ENCODE measurements around the gene AURKA.
"Not testable (repeated sequence)": the region's sequence is repeated elsewhere in the genome, so short reads cannot be mapped to it uniquely, and the experiment has no call there.

AURKA gene

GRCh38 chr20:56342783-56343182 is 49.2 kb downstream of the AURKA start:
- CTCF ChIA-PET = interaction anchor here (0.6 to 3.5 kb wide), 6 partner anchors 46 to 189 kb away, joined by 4 to 20 read pairs (median 5); no protein-coding TSS in a partner anchor
- POLR2A ChIA-PET (ENCODE audit: low non-redundant PET) = no interaction called here

GRCh38 chr20:56336709-56337108 is 55.3 kb downstream of the AURKA start:
- CTCF ChIA-PET; DNase-seq (ENCODE audit: low spot score); H3K27ac ChIP-seq; POLR2A ChIA-PET (ENCODE audit: low non-redundant PET): not testable (repeated sequence)

More at GRCh38 chr20:56342783-56343182, 49.2 kb downstream of the AURKA start:
- DNase-seq (ENCODE audit: low spot score) = no peak
- no peak overlapping the region for H3K27ac ChIP-seq
- no peak for TF ChIP-seq CTCF (conservative IDR thresholded peaks at IDR 0.05; ENCODE audit: low read depth)

DNA sequence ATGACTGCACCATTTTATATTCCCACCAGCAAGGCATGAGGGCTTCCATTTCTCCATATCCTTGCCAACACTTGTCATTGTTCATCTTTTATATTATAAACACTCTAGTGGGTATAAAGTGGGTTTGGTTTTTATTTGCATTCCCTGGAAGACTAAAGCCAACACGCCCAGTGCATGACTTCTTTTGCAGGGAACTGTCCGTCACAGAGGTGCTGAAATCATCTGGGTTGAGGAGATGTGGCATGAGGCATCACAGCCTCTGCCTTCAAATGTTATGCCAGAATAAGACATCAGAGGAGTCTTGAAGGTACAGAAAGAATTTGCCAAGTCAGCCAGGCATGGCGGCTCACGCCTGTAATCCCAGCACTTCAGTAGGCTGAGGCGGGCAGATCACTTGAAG is 63.2 kb downstream of the AURKA start:
- ChIA-PET POLR2A (ENCODE audit: low non-redundant PET) (no interaction called here), CTCF (no interaction called here)
- DNase-seq (ENCODE audit: low spot score) = peak; percentile 49
- H3K27ac ChIP-seq = no peak overlapping the region
- no peak for TF ChIP-seq CTCF (conservative IDR thresholded peaks at IDR 0.05; ENCODE audit: low read depth)

DNA sequence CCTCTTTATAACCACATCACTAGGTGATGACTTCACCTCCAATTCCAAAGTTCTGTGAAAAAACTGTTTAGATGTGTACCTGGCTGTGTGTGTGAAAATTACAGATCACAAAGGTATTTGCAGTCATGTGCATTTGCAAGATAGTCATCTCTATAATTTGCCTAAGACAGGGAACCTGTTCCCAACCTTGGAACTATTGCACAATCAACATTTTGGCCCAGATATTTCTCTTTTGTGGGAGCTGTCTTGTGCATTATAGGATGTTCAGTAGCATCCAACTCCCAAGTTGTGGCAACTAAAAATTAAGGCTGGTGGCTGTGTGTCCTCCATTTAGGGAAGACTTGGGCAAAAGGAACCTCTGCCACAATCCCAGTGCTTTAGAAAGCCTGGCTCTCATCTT is 67.2 kb downstream of the AURKA start:
- POLR2A ChIA-PET (ENCODE audit: low non-redundant PET) = no interaction called here

GRCh38 chr20:56323656-56324055 is 68.4 kb downstream of the AURKA start:
- CTCF ChIA-PET = no interaction called here
- no peak overlapping the region for H3K27ac ChIP-seq
- no peak for TF ChIP-seq CTCF (conservative IDR thresholded peaks at IDR 0.05; ENCODE audit: low read depth)
- POLR2A ChIA-PET (ENCODE audit: low non-redundant PET) = no interaction called here
- no peak for DNase-seq (ENCODE audit: low spot score)

More for the DNA sequence above, 67.2 kb downstream of the AURKA start:
- TF ChIP-seq CTCF (conservative IDR thresholded peaks at IDR 0.05; ENCODE audit: low read depth) = no peak
- CTCF ChIA-PET = no interaction called here
- DNase-seq (ENCODE audit: low spot score) = no peak
- H3K27ac ChIP-seq = no peak overlapping the region

DNA sequence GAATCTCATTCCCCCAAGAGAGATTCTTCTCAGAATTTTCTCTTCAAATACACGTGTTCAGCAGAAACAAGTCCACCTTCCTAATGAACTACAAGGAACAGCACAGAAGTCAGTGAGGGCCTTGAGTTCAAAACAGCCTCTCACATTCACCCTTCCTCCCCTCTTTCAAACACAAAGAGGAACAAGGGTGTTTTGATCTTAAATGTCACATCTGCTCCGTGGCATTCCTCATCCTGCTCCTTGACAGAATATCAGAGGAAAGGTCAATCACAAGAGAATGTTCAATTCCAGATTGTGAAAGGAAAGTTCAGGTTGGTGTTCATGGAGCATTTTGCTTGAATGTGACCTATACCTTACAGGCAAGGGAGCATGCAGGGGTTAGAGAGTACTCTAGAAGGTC is 68.8 kb downstream of the AURKA start:
- no peak for TF ChIP-seq CTCF (conservative IDR thresholded peaks at IDR 0.05; ENCODE audit: low read depth)
- no peak overlapping the region for H3K27ac ChIP-seq
- POLR2A ChIA-PET (ENCODE audit: low non-redundant PET) = no interaction called here
- no peak for DNase-seq (ENCODE audit: low spot score)
- CTCF ChIA-PET = no interaction called here

- TF ChIP-seq CTCF (conservative IDR thresholded peaks at IDR 0.05; ENCODE audit: low read depth) = no peak
- ChIA-PET POLR2A (ENCODE audit: low non-redundant PET) (no interaction called here), CTCF (no interaction called here)
- no peak overlapping the region for H3K27ac ChIP-seq
- no peak for DNase-seq (ENCODE audit: low spot score)
Observed at GRCh38 chr20:56322681-56323080, 69.3 kb downstream of the AURKA start.

Measured in RWPE1 (cell line).